Hematopoietic multipotent progenitor cell treated with erythropoietin and hydrocortisone succinate and interleukin-3 and kit ligand, for 17 days (in vitro differentiated cells): ENCODE data around the gene PKP1.

Experiments
- DNase-seq: peaks from one replicate; pipeline ENCODE4 v3.0.0-alpha.2; 2015; ENCODE audit warnings: low spot score

The PKP1 gene

GRCh38 chr1:201329286-201329685 is 46.0 kb downstream of the PKP1 start:
- DNase-seq, result no peak

GRCh38 chr1:201329801-201330200 is 46.5 kb downstream of the PKP1 start:
- no peak for DNase-seq

GRCh38 chr1:201330541-201330940 is 47.2 kb downstream of the PKP1 start:
- no peak for DNase-seq

GRCh38 chr1:201331166-201331565 is 47.9 kb downstream of the PKP1 start:
- DNase-seq, result no peak

- DNase-seq, result no peak
Measured at GRCh38 chr1:201332021-201332420, 48.7 kb downstream of the PKP1 start.

- DNase-seq, result no peak
Measured at GRCh38 chr1:201332616-201333335, 49.5 kb downstream of the PKP1 start.

- no peak for DNase-seq
Measured at GRCh38 chr1:201334325-201335173, 51.2 kb downstream of the PKP1 start.

GRCh38 chr1:201335174-201335870 is 52.0 kb downstream of the PKP1 start:
- DNase-seq, result no peak

GRCh38 chr1:201335901-201336300 is 52.6 kb downstream of the PKP1 start:
- no peak for DNase-seq

- DNase-seq, result no peak
Measured at GRCh38 chr1:201336711-201337450, 53.6 kb downstream of the PKP1 start.

GRCh38 chr1:201341377-201341776 is 58.1 kb downstream of the PKP1 start:
- no peak for DNase-seq

- no peak for DNase-seq
Measured at GRCh38 chr1:201344206-201345080, 61.1 kb downstream of the PKP1 start.

GRCh38 chr1:201345081-201345355 is 61.7 kb downstream of the PKP1 start:
- DNase-seq, result no peak

- DNase-seq, result peak; percentile 42
Measured at GRCh38 chr1:201346337-201346939, 63.1 kb downstream of the PKP1 start.

GRCh38 chr1:201346987-201347386 is 63.7 kb downstream of the PKP1 start:
- no peak for DNase-seq

GRCh38 chr1:201347498-201348210 is 64.3 kb downstream of the PKP1 start:
- DNase-seq, result no peak

GRCh38 chr1:201348211-201348566 is 64.9 kb downstream of the PKP1 start:
- DNase-seq, result peak; percentile 23

GRCh38 chr1:201349092-201349491 is 65.8 kb downstream of the PKP1 start:
- DNase-seq, result no peak

- DNase-seq, result no peak
Measured at GRCh38 chr1:201350361-201350725, 67.0 kb downstream of the PKP1 start.

GRCh38 chr1:201350884-201351283 is 67.6 kb downstream of the PKP1 start:
- DNase-seq, result no peak
